Cortex of kidney (tissue), 1 donor: ENCODE measurements around the gene ARHGAP25.
"Not testable (repeated sequence)": the region's sequence is repeated elsewhere in the genome, so short reads cannot be mapped to it uniquely, and the experiment has no call there.

Experiments
- DNase-seq: peaks from one replicate; lab custom pipeline; 2025; lab: John Stamatoyannopoulos, UW

ARHGAP25 gene

GRCh38 chr2:68800027-68800401 lies 65.4 kb downstream of the ARHGAP25 start:
- no peak for DNase-seq

DNA sequence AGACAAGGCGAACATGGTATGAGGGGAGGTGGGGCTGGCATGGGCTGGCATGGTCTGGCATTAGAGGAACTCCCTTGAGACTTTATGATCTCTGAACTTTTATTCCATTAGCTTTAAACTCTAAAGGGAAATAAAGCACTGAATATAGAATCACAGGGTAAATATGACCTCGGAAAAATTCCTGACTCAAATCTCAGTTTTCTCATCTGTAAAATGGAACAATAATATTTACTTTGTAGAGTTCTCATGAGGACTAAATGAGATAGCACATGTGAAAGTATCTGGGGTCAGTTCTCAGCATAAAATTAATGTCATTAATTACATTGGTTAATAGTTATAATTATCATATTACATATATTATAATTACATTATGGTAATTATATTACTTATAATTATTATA lies 65.9 kb downstream of the ARHGAP25 start:
- no peak for DNase-seq

GRCh38 chr2:68802161-68802560 lies 67.5 kb downstream of the ARHGAP25 start:
- not testable (repeated sequence) for DNase-seq

GRCh38 chr2:68805025-68805424 lies 70.4 kb downstream of the ARHGAP25 start:
- DNase-seq: no peak

GRCh38 chr2:68806511-68807109 lies 72.0 kb downstream of the ARHGAP25 start:
- DNase-seq: no peak

- DNase-seq: no peak
Measured at GRCh38 chr2:68807821-68808266, 73.2 kb downstream of the ARHGAP25 start.

GRCh38 chr2:68809324-68810240 lies 75.0 kb downstream of the ARHGAP25 start:
- DNase-seq: no peak

GRCh38 chr2:68811364-68811763 lies 76.8 kb downstream of the ARHGAP25 start:
- DNase-seq: no peak

DNA sequence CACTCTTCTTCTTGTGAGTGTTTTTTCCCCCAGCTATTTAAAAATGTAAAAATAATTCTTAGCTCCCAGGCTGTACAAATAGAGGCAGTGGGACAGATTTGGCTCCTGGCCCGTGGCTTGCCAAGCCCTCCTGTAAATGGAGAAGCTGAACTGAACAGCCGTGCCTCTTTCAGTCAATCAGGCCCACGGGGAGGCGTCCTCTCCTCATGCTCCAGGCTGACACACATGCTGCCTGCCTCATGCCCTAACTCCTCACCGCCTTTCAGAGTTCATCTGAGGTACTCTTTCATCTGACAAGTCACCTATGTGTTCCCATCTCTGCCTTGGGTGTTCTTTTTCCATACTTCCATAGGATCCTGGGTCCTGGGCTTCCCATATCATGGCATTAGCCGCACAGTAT lies 77.6 kb downstream of the ARHGAP25 start:
- no peak for DNase-seq

DNA sequence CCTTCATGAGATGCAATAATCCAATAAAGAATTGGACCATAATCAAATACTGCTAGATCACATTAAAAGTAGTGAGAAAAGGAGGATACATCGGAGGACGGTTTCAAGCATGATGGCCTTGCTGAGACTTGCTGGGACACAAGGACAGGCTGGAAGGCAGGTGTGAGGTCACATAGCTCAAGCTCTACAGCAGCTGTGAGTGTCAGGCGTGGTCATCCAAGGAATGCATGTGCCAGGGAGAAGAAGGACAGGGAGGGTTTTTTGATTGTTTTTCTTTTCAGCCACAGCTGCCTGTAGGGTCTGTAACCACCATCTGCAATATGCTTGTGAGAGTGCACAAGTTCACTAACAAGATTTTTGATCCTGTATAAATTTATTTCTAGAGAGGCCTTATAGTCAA lies 79.0 kb downstream of the ARHGAP25 start:
- no peak for DNase-seq

DNA sequence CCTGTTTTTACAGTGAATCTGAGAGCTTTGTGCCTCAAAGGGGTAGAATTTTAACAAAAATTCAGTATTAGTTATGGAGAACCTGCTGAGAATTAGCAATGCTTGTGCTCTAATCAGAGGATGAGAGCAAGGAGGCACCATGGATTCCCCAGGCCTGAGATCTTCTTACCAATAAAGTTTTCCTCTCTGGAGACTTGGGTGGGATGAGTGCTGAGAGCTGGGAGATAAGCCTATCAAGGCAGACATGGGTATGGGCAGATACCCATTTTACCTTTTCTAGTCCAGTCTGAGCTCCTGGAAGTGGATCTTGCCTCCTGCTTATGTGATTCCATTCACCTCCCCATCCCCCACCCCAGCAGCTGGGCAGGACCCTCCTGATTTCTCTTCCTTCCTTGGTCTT lies 82.7 kb downstream of the ARHGAP25 start:
- DNase-seq: no peak

DNA sequence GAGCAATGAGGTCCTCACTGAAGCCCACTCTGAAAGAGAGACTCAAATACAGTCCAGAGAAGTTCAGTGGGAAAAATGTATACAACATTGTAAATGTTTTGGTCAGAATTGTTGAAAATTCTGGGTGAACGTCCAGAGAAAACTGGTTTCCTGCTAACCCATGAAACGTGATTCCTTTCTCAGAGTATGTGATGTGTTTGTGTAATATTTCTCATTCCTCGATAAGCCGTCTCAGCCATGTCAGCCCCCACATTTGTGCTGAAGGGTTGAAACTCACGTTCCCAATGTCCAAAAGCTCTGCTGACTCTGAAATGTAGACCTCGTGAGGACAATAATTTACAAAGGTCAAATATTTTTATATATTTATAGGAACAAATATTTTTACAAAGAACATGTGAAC lies 84.9 kb downstream of the ARHGAP25 start:
- no peak for DNase-seq

DNA sequence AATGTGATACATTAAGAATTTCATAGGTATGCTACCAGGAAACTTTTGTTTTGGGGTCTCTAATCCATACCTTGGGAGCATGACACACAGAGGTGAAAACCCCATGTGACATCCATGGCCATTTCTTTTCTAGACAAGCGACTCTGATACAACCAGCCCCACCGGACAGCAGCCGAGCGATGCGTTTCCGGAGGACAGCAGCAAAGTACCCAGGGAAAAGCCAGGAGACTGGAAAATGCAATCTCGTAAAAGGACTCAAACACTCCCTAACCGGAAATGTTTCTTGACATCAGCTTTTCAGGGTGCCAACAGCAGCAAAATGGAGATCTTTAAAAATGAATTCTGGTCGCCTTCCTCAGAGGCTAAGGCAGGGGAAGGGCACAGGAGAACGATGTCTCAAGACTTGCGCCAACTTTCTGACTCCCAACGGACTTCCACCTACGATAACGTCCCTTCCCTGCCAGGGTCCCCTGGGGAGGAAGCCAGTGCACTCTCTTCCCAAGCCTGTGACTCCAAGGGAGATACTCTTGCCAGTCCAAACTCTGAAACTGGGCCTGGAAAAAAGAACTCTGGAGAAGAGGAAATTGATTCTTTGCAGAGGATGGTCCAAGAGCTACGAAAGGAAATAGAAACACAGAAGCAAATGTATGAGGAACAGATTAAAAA lies 87.7 kb downstream of the ARHGAP25 start:
- no peak for DNase-seq

DNA sequence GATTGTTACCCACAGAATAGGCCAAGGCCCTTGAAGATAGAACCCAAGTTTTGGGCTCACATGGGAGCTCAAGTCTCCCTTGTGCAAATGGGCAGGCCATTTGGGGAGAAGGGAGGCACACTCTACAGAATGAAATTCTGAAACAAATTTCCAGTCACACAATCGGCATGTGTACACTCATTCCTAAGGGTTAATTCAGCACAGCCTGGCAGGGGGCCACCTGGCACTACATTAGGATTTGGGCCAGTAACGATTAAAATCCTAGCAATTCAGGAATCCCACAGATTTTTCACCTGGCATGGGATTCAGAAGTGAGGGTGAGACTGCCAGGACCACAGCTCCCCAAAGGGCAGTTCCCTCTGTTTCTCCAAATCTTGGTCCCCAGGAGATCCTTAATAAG lies 90.2 kb downstream of the ARHGAP25 start:
- DNase-seq: no peak

DNA sequence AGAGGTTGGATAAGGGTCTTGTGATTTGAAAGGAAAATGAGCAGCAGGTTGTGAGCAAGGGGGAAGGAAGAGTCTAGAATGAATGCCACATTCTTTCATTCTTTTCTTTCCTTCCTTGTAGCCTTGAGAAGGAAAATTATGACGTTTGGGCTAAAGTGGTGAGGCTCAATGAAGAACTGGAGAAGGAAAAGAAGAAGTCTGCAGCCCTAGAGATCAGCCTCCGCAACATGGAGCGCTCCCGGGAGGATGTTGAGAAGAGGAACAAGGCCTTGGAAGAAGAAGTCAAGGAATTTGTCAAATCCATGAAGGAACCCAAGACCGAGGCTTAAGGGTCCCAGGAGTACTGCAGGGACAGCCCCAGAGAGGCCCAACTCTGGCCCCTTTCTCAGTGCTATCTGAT lies 91.3 kb downstream of the ARHGAP25 start:
- no peak for DNase-seq

- no peak for DNase-seq
Measured at GRCh38 chr2:68827666-68828065, 93.1 kb downstream of the ARHGAP25 start.

DNA sequence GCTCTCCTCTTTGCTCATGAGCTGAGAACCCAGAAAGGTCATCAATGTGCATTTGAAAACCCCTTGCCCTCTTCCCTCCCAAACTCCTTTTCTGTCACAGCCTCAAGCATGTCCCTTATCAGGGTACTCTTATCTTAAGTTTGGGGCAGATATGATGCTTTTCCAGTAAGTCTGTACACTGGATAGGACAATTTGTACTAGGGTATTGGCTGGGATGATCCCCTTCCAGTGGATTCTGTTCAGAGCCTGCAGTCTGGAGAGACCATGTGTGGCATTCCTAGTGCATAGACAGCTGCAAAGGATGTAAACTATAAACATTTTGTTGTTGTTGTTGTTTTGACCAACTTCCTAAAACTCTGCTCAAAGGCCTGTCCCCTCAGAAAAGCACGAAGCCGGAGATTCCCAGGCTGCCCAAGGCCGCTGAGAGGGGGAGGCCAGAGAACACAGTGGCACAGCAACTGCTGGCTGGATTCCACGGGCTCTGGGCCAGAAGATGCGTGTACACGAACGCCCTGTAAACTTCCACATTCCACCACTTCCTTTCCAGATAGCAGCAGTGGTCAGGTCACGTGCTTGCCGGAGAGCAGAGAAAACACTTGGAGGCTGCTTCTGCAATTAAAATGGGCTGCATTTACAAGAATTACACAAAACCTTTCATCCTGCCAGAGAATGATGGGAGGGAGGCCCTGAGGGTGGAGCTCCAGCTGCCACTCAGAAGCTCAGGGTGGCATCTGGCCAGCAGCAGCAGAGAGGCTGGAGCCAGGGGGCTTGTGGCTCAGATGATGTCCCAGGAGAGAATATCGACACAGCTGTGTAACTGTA lies 94.5 kb downstream of the ARHGAP25 start:
- DNase-seq: no peak

DNA sequence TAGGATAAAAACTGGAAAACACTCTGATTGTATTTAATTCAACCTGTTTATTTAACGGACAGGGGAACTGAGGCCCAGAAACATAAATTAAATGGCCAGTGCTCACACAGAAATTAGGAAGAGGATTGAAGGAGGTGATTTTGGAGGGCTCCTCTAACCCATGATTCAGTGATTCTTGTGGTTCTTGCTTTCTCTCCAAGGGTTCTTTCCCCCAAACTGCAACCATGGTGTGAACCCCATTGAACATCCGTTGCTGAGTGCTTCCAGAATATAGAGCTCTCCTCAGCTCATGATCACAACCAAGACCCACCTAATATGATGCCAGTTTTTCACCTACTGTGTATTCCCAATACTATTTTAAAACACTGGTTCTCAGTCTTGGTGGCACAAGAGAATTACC lies 95.1 kb downstream of the ARHGAP25 start:
- DNase-seq: no peak

- DNase-seq: no peak
Measured at GRCh38 chr2:68831686-68832232, 97.1 kb downstream of the ARHGAP25 start.

- DNase-seq: no peak
Measured at GRCh38 chr2:68832233-68832869, 97.7 kb downstream of the ARHGAP25 start.

- no peak for DNase-seq
Measured at GRCh38 chr2:68833162-68833561, 98.6 kb downstream of the ARHGAP25 start.
